ENCODE measurements around the gene GSTM4. TPM values are rescaled to one million over a fixed set of nuclear protein-coding genes. Genes with fewer than 3 reads are reported as not detected.
A peak's percentile ranks its signal among the peaks of the same experiment; 100 is the strongest.

The GSTM4 gene
- total RNA-seq, 1 experiment from 2014 or later = 4.5 TPM

DNA sequence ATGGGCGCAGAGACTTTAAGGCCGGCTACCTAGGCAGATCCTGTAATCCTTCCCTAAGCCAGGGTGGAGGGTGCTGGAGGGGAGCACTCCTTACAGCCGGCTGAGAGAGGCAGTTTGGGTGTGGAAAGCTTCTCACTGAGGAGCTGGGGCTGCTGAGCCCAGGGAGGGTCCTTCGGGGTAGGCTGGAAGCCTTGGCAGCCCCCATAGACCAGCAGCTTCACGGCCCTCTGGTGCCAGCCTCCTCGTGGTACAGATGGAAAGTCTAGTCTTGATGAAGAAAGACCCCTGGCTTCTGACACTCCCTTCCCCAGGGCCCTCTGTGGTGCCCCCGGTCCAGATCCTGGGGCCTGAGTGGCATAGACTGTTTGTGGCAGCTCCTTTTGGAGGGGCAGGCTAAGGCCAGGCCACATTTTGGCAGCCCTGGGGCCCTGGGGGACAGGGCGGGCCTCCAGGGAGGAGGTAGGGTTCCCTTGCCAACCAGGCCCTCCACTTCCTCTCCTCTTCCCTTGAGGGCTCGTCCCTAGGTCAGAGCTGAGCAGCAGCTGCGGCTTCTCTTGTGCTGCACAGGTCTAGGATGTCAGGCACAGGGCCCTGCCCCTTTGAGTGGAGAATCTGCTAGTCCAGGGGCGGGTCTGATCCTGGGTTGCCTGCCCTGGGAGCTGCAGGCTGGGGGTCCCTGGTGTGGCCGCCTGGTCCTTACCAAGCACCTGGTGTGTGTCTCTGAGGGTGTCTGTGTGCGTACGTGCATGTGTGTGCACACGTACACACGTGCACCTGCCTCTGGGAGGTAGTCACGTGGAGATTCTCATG, 31.5 kb upstream of the GSTM4 start:
- no peak for DNase-seq (ENCODE audit: low spot score)

- no peak for DNase-seq (ENCODE audit: low spot score)
Measured at GRCh38 chr1:109625176-109625575, 30.7 kb upstream of the GSTM4 start.

DNA sequence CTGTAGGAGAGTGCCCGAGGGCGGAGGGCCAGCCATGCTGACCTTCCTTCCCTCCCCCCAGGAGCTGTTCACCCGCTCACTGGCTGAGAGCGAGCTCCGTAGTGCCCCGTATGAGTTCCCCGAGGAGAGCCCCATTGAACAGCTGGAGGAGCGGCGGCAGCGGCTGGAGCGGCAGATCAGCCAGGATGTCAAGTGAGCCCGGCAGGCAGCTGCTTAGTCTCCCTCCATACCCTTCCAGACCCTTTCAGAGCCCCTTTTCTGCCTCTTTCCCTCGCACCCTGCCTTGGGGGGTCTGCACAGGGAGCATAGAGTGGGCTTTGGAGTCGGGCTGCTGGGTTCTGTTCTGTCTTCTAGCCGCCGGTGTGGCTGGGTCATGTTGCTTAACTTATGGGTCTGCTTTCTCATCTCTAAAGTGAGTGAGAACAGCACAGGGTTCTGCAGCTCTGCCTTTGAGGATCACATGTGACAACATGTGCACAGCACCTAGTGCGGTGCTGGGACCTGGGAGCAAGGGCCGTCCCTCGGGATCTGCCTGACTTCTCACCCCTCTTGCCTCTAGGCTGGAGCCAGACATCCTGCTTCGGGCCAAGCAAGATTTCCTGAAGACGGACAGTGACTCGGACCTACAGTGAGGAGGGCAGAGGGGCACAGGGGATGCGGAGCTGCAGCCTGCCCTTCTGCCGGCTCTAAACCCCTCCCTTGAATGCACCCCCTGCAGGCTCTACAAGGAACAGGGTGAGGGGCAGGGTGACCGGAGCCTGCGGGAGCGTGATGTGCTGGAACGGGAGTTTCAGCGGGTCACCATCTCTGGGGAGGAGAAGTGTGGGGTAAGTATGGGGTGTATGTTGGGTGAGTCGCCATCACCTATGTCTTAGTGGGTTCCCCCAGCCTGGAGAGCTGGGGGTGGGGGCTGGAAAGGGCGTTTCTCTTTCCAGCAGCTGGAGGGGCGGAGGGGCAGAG, 30.0 kb upstream of the GSTM4 start:
- DNase-seq (ENCODE audit: low spot score) = no peak

GRCh38 chr1:109626682-109627408, 29.1 kb upstream of the GSTM4 start:
- no peak for DNase-seq (ENCODE audit: low spot score)

DNA sequence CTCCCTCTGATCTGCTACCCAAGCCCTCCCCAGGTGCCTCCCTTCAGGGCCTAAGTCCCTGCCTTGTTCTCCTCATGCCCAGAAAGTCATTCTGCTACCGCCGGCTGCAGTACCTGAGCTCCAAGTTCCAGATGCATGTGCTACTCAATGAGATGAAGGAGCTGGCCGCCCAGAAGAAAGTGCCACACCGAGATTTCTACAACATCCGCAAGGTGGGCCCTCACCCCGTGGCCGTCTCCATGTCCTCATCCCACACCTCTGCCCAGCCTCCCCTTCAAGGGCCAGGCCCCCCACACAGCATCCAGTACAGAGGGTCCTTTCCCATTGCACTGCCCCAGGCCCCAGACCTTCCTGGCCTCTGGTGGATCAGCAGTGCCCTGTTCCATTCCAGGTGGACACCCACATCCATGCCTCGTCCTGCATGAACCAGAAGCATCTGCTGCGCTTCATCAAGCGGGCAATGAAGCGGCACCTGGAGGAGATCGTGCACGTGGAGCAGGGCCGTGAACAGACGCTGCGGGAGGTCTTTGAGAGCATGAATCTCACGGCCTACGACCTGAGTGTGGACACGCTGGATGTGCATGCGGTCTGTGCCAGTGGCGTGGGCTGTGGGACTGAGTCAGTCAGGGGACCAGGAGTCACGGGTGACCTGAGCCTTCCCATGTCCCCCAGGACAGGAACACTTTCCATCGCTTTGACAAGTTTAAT, 28.1 kb upstream of the GSTM4 start:
- DNase-seq (ENCODE audit: low spot score) = no peak

DNA sequence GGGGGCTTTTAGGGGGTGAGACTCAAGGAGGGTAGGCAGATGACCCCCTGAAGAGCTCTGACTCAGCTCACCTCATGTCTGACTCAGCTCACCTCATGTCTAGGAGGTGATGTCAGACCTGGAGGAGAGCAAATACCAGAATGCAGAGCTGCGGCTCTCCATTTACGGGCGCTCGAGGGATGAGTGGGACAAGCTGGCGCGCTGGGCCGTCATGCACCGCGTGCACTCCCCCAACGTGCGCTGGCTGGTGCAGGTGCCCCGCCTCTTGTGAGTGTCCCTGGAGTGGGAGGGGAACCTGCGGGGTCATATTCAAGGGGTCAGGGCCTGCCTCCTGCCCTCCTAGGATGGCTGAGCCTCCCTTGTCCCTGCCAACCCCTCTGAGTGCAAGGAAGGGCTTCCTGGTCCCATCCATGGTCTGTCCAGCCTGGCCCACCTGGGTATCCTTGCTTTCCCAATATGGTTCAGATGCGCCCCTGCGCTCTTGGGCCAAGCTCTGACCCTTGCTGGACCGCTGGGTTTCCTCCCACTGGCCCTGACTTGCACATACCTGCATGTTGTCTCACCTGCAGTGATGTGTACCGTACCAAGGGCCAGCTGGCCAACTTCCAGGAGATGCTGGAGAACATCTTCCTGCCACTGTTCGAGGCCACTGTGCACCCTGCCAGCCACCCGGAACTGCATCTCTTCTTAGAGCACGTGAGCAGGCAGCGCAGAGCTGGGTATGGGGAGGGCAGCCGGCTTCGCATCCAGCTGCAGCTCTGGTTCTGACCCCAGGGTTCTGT, 27.2 kb upstream of the GSTM4 start:
- no peak for DNase-seq (ENCODE audit: low spot score)

DNA sequence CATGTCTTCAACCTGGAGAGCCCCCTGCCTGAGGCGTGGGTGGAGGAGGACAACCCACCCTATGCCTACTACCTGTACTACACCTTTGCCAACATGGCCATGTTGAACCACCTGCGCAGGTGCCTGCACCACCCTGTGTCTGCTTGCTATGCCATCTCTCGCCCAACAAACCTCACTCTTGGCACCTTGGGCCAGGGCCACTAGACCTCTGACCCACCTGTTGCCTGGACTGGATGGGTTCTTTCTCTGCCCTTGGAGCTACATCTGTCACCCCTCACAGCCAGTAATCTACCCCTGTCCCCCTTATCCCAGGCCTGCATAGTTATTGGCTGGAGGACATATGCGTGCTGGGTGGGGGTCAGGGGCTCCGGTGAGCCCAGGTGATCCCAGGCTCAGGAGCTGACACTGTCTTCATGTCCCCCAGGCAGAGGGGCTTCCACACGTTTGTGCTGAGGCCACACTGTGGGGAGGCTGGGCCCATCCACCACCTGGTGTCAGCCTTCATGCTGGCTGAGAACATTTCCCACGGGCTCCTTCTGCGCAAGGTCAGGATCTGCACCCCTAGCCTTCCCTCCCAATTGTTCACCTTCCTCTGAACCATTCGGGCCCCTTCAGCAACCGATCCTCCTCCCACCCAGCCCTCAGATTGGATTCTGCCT, 26.4 kb upstream of the GSTM4 start:
- no peak for DNase-seq (ENCODE audit: low spot score)

GRCh38 chr1:109630081-109630897, 25.6 kb upstream of the GSTM4 start:
- DNase-seq (ENCODE audit: low spot score) = no peak

- no peak for DNase-seq (ENCODE audit: low spot score)
Measured at GRCh38 chr1:109630898-109631512, 24.9 kb upstream of the GSTM4 start.

DNA sequence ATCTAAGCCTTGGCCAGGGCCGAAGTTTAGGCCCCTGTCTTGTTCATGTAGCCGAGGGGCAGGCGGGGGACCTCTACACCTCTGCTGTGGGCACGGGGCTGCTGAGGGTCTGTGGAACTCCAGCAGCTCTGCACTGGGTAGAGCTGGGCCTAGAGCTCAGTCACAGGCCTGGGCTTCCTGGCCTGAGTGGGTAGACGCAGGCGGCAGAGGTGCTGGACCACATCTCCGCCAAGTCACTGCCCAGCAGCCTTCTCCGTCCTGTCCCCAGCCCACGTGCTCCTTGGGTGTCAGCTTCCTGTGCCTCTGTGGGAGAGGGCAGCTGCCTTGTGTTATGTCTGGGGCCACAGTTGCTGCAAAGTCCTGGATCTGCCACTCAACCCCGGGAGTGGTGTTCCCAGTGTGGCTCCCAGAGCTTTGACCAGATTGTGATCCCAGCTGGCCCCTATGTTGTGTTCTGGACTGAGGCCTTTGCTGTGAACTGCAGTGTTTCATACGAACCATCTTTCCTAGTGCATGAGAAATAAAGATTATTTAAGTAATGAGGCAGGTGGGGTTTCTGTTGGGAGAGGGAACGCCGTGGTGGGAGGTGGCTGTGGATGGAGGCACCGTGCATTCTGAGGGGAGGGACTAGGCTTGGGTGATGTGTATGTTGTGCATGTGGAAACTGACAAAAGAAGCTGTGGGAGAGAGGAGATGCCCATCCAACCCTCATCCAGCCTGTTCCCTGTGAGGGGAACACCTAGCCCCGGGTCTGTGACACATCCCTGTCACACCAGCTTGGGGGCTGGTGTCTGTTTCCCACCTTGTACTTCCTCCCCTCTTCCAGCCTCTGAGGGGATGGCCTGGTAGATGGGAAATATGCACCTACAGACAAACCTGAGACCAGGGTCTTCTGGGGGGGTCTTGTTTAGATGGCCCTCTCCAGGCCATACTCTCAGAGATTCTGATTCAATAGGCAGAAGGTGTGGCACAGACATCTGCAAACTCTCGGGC, 24.1 kb upstream of the GSTM4 start:
- no peak for DNase-seq (ENCODE audit: low spot score)

DNA sequence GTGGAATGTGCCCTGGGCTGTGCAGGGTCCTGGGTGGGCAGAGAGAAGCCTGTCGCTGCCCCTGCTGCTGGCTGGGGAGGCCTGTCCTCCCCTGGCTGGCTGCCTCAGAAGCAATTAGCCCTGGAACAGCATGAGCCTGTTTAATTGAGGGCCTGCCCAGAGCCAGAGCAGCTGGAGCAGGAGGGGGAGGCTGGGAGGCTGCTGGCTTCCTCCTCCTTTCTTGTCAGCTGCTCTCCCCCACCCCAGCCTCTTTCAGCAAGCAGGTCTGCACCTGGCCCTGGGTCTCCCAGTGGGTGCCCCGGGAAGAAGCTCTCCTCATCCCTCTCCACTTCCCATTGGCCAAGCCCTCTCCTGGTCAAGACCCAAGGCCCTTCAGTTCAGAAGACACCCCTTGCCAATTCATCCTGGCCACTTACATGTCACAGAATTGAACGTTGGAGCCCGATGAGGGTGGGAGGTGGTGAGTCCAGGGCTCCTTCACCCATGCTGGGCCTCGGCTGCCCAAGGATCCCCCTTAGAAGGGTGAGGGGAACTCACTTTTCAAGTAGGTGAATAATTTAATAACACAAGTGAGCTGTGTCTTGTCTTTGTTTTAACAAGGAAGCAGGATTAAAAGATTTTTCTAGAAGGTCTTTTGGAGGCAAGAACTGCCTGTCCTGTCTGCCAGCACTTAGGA, 23.1 kb upstream of the GSTM4 start:
- DNase-seq (ENCODE audit: low spot score) = no peak

DNA sequence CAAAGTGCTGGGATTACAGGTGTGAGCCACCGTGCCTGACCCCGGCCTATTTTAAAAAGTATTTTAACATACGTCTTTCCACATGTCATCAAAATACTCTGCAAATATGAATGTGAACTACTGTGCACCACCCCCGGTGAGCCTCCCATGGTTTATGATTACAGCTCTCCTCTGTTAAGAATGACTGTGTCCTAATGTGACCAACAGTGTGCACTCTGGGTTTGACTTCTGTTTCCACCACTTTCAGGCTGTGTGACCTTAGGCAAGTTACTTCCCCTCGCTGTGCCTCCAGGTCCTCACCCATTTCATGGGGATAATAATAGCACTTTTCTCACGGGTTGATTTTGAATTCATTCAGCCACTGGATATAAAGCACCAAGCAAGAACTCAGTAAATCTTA, 21.6 kb upstream of the GSTM4 start:
- DNase-seq (ENCODE audit: low spot score) = no peak

- no peak for DNase-seq (ENCODE audit: low spot score)
Measured at GRCh38 chr1:109634771-109635750, 20.8 kb upstream of the GSTM4 start.

DNA sequence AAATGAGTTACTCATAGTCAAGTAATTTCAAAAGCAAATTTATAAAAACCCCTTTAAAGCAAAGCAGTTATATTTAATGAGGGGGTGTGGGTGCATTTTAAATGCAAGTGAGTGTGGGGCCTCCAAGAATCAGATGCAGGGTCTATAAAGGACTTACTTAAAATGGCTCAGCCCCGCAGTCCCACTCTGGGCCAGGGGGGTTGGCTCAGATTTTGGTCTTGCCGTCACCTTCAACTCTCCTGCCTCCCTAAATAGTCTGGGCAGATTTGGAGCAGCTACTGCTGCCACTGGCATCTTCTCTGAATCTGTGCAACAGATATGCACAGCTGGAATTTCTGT, 20.1 kb upstream of the GSTM4 start:
- no peak for DNase-seq (ENCODE audit: low spot score)

DNA sequence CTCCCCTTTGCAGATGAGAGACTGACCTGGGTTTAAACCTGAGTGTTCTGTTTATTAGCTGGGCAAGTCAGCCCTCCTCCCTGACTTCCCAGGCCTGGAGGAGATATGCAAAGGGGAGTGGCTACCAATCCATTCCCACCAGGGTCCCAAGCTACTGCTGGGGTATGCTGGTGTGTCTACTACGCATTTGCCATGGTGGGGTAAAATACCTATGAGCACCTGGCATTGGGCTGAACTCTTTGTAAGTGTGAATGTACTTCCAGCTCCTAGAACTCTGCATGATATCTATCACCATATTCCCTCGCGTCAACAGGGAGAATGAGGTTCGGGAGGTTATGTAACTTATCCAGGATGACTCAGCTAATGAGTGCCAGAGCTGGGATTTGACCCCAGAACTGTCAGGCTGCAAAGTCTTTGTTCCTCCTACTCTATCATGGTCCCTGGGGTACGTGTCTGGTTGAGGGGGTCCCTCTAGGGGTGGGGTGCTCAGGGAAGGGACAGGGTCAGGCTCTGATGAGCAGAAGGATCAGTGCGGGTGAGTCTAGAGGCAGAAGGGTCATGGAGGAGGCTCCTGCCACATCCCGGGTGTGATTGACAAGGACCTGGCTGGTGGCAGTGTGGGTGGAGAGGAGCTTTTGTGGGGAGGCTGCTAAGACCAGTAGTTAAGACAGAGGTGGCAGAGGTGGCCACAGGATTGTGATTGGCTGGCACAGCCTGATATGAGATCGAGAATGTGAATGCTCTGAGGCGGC, 19.5 kb upstream of the GSTM4 start:
- peak; percentile 38 for DNase-seq (ENCODE audit: low spot score)
